IMR-90 (cell line): ENCODE results near the gene RAB11FIP4. TPM values are rescaled to one million over a fixed set of nuclear protein-coding genes. Genes with fewer than 3 reads are reported as not detected.

Experiments used
- ATAC-seq: fragments of 200-7000 bp; cut with Tn5 transposase; 2 replicates; pipeline ENCODE4 v1.9.1; 2020; ENCODE audit warnings: low read depth, mild to moderate bottlenecking, moderate library complexity
- BruUV-seq: library from RNA; stranded (reverse); fragments of 400-500 nt; replicated peaks from 2 replicates; lab custom pipeline; 2021; lab: Mats Ljungman, UMichigan
- CTCF ChIA-PET: fragments of 300-600 bp; formaldehyde crosslinking; extraction: SDS; loops from one replicate; lab custom pipeline; 2021; ENCODE audit warnings: antibody characterized with exemption; lab: Yijun Ruan, JAX
- POLR2A ChIA-PET: fragments of 300-600 bp; sonication (Branson Sonifier 250); formaldehyde crosslinking; loops from one replicate; lab custom pipeline; 2022; ENCODE audit warnings: antibody characterized with exemption; ENCODE audit not compliant: unreplicated experiment; lab: Charles Lee
- DNase-seq: peaks from one replicate; pipeline ENCODE4 v3.0.0; 2013
- H2AFZ ChIP-seq: replicated peaks from 2 replicates; pipeline ENCODE3; 2013; ENCODE audit warnings: low read length, mild to moderate bottlenecking; ENCODE audit not compliant: poor library complexity
- H2AK5ac ChIP-seq: 2 replicates; pipeline ENCODE4 v1.6.1; 2013; ENCODE audit warnings: low read depth, low read length, inconsistent platforms
- H2AK9ac ChIP-seq: replicated peaks from 2 replicates; pipeline ENCODE3; 2013; ENCODE audit warnings: mild to moderate bottlenecking, low read depth, low read length, moderate library complexity; ENCODE audit not compliant: poor library complexity
- H2BK120ac ChIP-seq: 2 replicates; pipeline ENCODE4 v1.6.1; 2013; ENCODE audit warnings: low read depth, low read length, inconsistent platforms
- H2BK15ac ChIP-seq: 3 replicates; pipeline ENCODE4 v1.6.1; 2013; ENCODE audit warnings: low read depth, low read length, inconsistent platforms
- H2BK20ac ChIP-seq: 2 replicates; pipeline ENCODE4 v1.6.1; 2013; ENCODE audit warnings: low read depth, mild to moderate bottlenecking, inconsistent platforms, low read length, moderate library complexity
- H2BK5ac ChIP-seq: 2 replicates; pipeline ENCODE4 v1.6.1; 2013; ENCODE audit warnings: mild to moderate bottlenecking, low read depth, low read length, inconsistent platforms; ENCODE audit not compliant: poor library complexity, severe bottlenecking
- H3K14ac ChIP-seq: replicated peaks from 2 replicates; pipeline ENCODE4 v1.6.1; 2013; ENCODE audit warnings: low read depth, low read length, inconsistent platforms
- H3K18ac ChIP-seq: 2 replicates; pipeline ENCODE4 v1.6.1; 2013; ENCODE audit warnings: low read depth, low read length, control low read depth
- H3K23ac ChIP-seq: 2 replicates; pipeline ENCODE4 v1.6.1; 2013; ENCODE audit warnings: low read depth, low read length, inconsistent platforms
- H3K27ac ChIP-seq: 2 replicates; pipeline ENCODE4 v1.5.1; 2013; ENCODE audit warnings: mild to moderate bottlenecking, control low read depth, low read length; ENCODE audit not compliant: insufficient read depth
- H3K27me3 ChIP-seq: 2 replicates; pipeline ENCODE4 v1.6.1; 2013; ENCODE audit warnings: low read length; ENCODE audit not compliant: control insufficient read depth, insufficient read depth
- H3K36me3 ChIP-seq: 2 replicates; pipeline ENCODE4 v1.6.1; 2013; ENCODE audit warnings: low read length, mixed read lengths; ENCODE audit not compliant: control insufficient read depth, insufficient read depth
- H3K4ac ChIP-seq: 2 replicates; pipeline ENCODE4 v1.6.1; 2013; ENCODE audit warnings: low read depth, low read length, inconsistent platforms
- H3K4me1 ChIP-seq: 2 replicates; pipeline ENCODE4 v1.6.1; 2013; ENCODE audit warnings: low read length, mixed read lengths; ENCODE audit not compliant: control insufficient read depth, insufficient read depth
- H3K4me2 ChIP-seq: 2 replicates; pipeline ENCODE4 v1.6.1; 2013; ENCODE audit warnings: low read depth, mild to moderate bottlenecking, control low read depth, low read length, moderate library complexity
- H3K4me3 ChIP-seq: 2 replicates; pipeline ENCODE4 v1.5.1; 2013; ENCODE audit warnings: low read depth, mild to moderate bottlenecking, control low read depth, low read length, moderate library complexity; ENCODE audit not compliant: insufficient read depth
- H3K56ac ChIP-seq: 2 replicates; pipeline ENCODE4 v1.6.1; 2013; ENCODE audit warnings: low read length, inconsistent platforms; ENCODE audit not compliant: insufficient read depth; ENCODE audit errors: extremely low read depth
- H3K79me1 ChIP-seq, 2 experiments: 2 replicates each; pipeline ENCODE4 v1.6.1; 2013; ENCODE audit warnings: low read length in 2 of 2, inconsistent platforms in 1 of 2, low read depth in 1 of 2
- H3K9ac ChIP-seq: 2 replicates; pipeline ENCODE4 v1.6.1; 2013; ENCODE audit warnings: low read depth, low read length, control low read depth
- H3K9me1 ChIP-seq: 2 replicates; pipeline ENCODE4 v1.6.1; 2013; ENCODE audit warnings: low read length, inconsistent platforms; ENCODE audit not compliant: insufficient read depth
- H3K9me3 ChIP-seq: 2 replicates; pipeline ENCODE4 v1.6.1; 2013; ENCODE audit warnings: low read length; ENCODE audit not compliant: control insufficient read depth, insufficient read depth
- H4K20me1 ChIP-seq: 2 replicates; pipeline ENCODE4 v1.6.1; 2013; ENCODE audit warnings: low read length, inconsistent platforms; ENCODE audit not compliant: insufficient read depth
- H4K5ac ChIP-seq: 2 replicates; pipeline ENCODE4 v1.6.1; 2013; ENCODE audit warnings: mild to moderate bottlenecking, low read depth, low read length, control low read depth
- H4K8ac ChIP-seq, 2 experiments: 2 replicates each; pipeline ENCODE4 v1.6.1; 2013; ENCODE audit warnings: low read depth in 2 of 2, low read length in 2 of 2, control low read depth in 1 of 2, inconsistent platforms in 1 of 2
- H4K91ac ChIP-seq: 2 replicates; pipeline ENCODE4 v1.6.1; 2013; ENCODE audit warnings: low read depth, low read length, inconsistent platforms; ENCODE audit not compliant: insufficient read depth
- BHLHE40 ChIP-seq: fragments of 150-350 bp; IDR thresholded peaks from 2 replicates; pipeline ENCODE4 v1.6.1; 2016; ENCODE audit warnings: mild to moderate bottlenecking, low read depth, low read length
- CEBPB ChIP-seq: IDR thresholded peaks from 2 replicates; pipeline ENCODE4 v1.6.1; 2012; ENCODE audit warnings: low read depth, low read length, improper control_type of control experiment
- CHD1 ChIP-seq: IDR thresholded peaks from 2 replicates; pipeline ENCODE4 v1.6.1; 2012; ENCODE audit warnings: low read depth, low read length, improper control_type of control experiment
- FOS ChIP-seq: fragments of 150-350 bp; IDR thresholded peaks from 2 replicates; pipeline ENCODE4 v1.6.1; 2016; ENCODE audit warnings: low read depth, low read length
- MAFK ChIP-seq: IDR thresholded peaks from 2 replicates; pipeline ENCODE4 v1.6.1; 2012; ENCODE audit warnings: low read depth, low read length, improper control_type of control experiment
- MAZ ChIP-seq: IDR thresholded peaks from 2 replicates; pipeline ENCODE4 v1.6.1; 2012; ENCODE audit warnings: low read depth, mild to moderate bottlenecking, low read length, improper control_type of control experiment, moderate library complexity, borderline replicate concordance
- MXI1 ChIP-seq: IDR thresholded peaks from 2 replicates; pipeline ENCODE4 v1.6.1; 2012; ENCODE audit warnings: low read depth, mild to moderate bottlenecking, low read length, moderate library complexity, borderline replicate concordance
- NFE2L2 ChIP-seq: fragments of 150-350 bp; IDR thresholded peaks from 2 replicates; pipeline ENCODE4 v1.6.1; 2016; ENCODE audit warnings: low read depth, mild to moderate bottlenecking, low read length
- POLR2A ChIP-seq: IDR thresholded peaks from 2 replicates; pipeline ENCODE4 v1.6.1; 2012; ENCODE audit warnings: mild to moderate bottlenecking, low read depth, low read length
- RAD21 ChIP-seq: IDR thresholded peaks from 2 replicates; pipeline ENCODE4 v1.6.1; 2012; ENCODE audit warnings: low read length, improper control_type of control experiment
- RCOR1 ChIP-seq: IDR thresholded peaks from 2 replicates; pipeline ENCODE4 v1.6.1; 2012; ENCODE audit warnings: mild to moderate bottlenecking, low read length, improper control_type of control experiment; ENCODE audit not compliant: insufficient replicate concordance
- RFX5 ChIP-seq: IDR thresholded peaks from 2 replicates; pipeline ENCODE4 v1.8.0; 2012; ENCODE audit warnings: low read depth, mild to moderate bottlenecking, low read length, moderate library complexity
- SMC3 ChIP-seq: fragments of 150-350 bp; IDR thresholded peaks from 2 replicates; pipeline ENCODE4 v1.6.1; 2016; ENCODE audit warnings: low read depth, mild to moderate bottlenecking, antibody characterized with exemption, low read length, moderate library complexity
- WGBS, 2 experiments: methylation state at CpG; one replicate each; pipeline versions ENCODE4 v1.1.5 to v1.1.7; 2013; ENCODE audit warnings: missing lambda C conversion rate in 2 of 2; ENCODE audit not compliant: insufficient read length in 1 of 2; ENCODE audit errors: extremely low coverage in 2 of 2; 5-methylcytosine and 5-hydroxymethylcytosine counted together
- dilution Hi-C: fragments of 300-500 bp; cut with HindIII; formaldehyde crosslinking; loops from one replicate; pipeline ENCODE4 v1.14.3; 2018; ENCODE audit warnings: low sequenced_read_pairs; ENCODE audit not compliant: unreplicated experiment
- in situ Hi-C: fragments of 300-500 bp; cut with MboI; formaldehyde crosslinking; loops from 3 replicates; pipeline ENCODE4 v1.14.3; 2019; ENCODE audit warnings: low sequenced_read_pairs, inconsistent platforms, mixed read lengths
- intact Hi-C: fragments of 100-400 bp; cut with micrococcal nuclease; formaldehyde crosslinking; loops from 2 replicates; pipeline ENCODE4 v1.10.0; 2022
- polyA plus RNA-seq, 3 experiments: library from polyadenylated mRNA; depleted of rRNA; stranded (reverse); fragments of >200 nt; gene quantifications; 2 replicates each; pipeline ENCODE4 v1.2.3, GENCODE V29; 2012; ENCODE audit warnings: low replicate concordance in 1 of 3
- total RNA-seq: library from RNA; depleted of rRNA; stranded (reverse); fragments of >200 nt; gene quantifications from 2 replicates; pipeline ENCODE4 v1.2.3, GENCODE V29; 2012
- TF ChIP-seq, protein P1 (sequence below): fragments of 150-350 bp; IDR thresholded peaks from 2 replicates; pipeline ENCODE4 v1.6.1; 2017; ENCODE audit warnings: mild to moderate bottlenecking, antibody characterized with exemption, low read length, low read depth
- TF ChIP-seq, protein P2 (sequence below): fragments of 150-350 bp; IDR thresholded peaks from 2 replicates; pipeline ENCODE4 v1.6.1; 2016; ENCODE audit warnings: low read depth, mild to moderate bottlenecking, low read length, moderate library complexity, borderline replicate concordance
- TF ChIP-seq, protein P3 (sequence below): conservative IDR thresholded peaks from 2 replicates; pipeline ENCODE4 v1.5.1; 2012; ENCODE audit warnings: mild to moderate bottlenecking, low read depth, low read length, improper control_type of control experiment

RAB11FIP4 gene
- total and polyA plus RNA-seq, 2 of the 4 experiments (the other 2 are of a cell fraction): 0.68 to 1.1 TPM

DNA sequence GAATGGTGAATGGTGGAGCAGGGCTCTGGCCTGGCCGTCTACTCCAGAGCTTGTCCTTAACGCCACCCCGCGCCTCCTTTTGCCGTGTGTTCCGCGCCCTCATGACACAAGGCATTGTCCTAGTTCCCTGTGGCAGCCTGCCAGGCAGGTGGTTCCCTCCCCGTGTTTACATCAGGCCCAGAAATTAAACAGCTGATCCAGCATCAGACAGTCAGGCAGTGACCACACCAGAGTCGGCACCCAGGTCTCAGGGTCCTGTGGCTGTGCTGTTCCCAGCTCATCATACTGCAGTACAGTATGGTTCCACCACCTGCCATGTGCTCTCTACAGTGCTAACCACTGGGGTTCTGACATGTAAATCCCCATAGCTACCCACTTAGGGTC is 119.7 kb downstream of the RAB11FIP4 start:
- in situ Hi-C loops (no loop called here), dilution Hi-C loops (no loop called here), intact Hi-C loops (no loop called here)
- no peak overlapping the region for H3K18ac ChIP-seq
- 84% methylated on average over 9 of the region's 9 CpGs; no CpG with 5 or more reads in 1 of the 2 experiments for WGBS, 2 experiments
- no peak overlapping the region for H3K4me3 ChIP-seq
- BruUV-seq: no TSS peak
- no peaks in the 10 kb centered on the region for H3K79me1 ChIP-seq
- no peak overlapping the region for H3K4ac ChIP-seq
- peak overlapping the region; percentile 27 for H2AFZ ChIP-seq
- no peak overlapping the region for H2AK9ac ChIP-seq
- no peaks in the 10 kb centered on the region for H4K20me1 ChIP-seq
- H3K23ac ChIP-seq: no peak overlapping the region
- no peak for ATAC-seq
- H3K9me3 ChIP-seq: no peaks in the 10 kb centered on the region
- H3K27me3 ChIP-seq: peaks cover 19% of the 10 kb centered on the region; the same call in 1 of the 2 replicates
- H3K27ac ChIP-seq: no peak overlapping the region
- ChIA-PET CTCF (interaction anchor here (0.5 to 1.4 kb wide), 3 partner anchors 15 to 304 kb away, joined by 3 to 4 read pairs (median 3); no protein-coding TSS in a partner anchor), POLR2A (no interaction called here)
- H3K14ac ChIP-seq: no peak overlapping the region
- H3K9me1 ChIP-seq: no peaks in the 10 kb centered on the region; the same call in 1 of the 2 replicates
- no peak overlapping the region for H2BK20ac ChIP-seq
- H2BK5ac ChIP-seq: no peak overlapping the region
- no peak for DNase-seq
- H3K9ac ChIP-seq: no peak overlapping the region
- no peak overlapping the region for H2AK5ac ChIP-seq
- no peaks in the 10 kb centered on the region for H3K36me3 ChIP-seq
- no peak overlapping the region for H3K4me2 ChIP-seq
- no peak overlapping the region for H4K91ac ChIP-seq
- H3K56ac ChIP-seq: no peak overlapping the region
- no peak overlapping the region for H2BK15ac ChIP-seq
- no peak overlapping the region for H2BK120ac ChIP-seq
- H4K8ac ChIP-seq: no peak overlapping the region
- H4K5ac ChIP-seq: no peak overlapping the region
- no peak for TF ChIP-seq POLR2A
- no peak for TF ChIP-seq RAD21
- TF ChIP-seq CHD1: no peak
- TF ChIP-seq, protein P1, sequence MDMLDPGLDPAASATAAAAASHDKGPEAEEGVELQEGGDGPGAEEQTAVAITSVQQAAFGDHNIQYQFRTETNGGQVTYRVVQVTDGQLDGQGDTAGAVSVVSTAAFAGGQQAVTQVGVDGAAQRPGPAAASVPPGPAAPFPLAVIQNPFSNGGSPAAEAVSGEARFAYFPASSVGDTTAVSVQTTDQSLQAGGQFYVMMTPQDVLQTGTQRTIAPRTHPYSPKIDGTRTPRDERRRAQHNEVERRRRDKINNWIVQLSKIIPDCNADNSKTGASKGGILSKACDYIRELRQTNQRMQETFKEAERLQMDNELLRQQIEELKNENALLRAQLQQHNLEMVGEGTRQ: no peak
- TF ChIP-seq, protein P2, sequence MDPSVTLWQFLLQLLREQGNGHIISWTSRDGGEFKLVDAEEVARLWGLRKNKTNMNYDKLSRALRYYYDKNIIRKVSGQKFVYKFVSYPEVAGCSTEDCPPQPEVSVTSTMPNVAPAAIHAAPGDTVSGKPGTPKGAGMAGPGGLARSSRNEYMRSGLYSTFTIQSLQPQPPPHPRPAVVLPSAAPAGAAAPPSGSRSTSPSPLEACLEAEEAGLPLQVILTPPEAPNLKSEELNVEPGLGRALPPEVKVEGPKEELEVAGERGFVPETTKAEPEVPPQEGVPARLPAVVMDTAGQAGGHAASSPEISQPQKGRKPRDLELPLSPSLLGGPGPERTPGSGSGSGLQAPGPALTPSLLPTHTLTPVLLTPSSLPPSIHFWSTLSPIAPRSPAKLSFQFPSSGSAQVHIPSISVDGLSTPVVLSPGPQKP: no peak
- TF ChIP-seq RCOR1: no peak
- no peak for TF ChIP-seq RFX5
- TF ChIP-seq FOS: no peak
- TF ChIP-seq CEBPB: no peak
- TF ChIP-seq SMC3: no peak
- TF ChIP-seq BHLHE40: no peak
- TF ChIP-seq, protein P3, sequence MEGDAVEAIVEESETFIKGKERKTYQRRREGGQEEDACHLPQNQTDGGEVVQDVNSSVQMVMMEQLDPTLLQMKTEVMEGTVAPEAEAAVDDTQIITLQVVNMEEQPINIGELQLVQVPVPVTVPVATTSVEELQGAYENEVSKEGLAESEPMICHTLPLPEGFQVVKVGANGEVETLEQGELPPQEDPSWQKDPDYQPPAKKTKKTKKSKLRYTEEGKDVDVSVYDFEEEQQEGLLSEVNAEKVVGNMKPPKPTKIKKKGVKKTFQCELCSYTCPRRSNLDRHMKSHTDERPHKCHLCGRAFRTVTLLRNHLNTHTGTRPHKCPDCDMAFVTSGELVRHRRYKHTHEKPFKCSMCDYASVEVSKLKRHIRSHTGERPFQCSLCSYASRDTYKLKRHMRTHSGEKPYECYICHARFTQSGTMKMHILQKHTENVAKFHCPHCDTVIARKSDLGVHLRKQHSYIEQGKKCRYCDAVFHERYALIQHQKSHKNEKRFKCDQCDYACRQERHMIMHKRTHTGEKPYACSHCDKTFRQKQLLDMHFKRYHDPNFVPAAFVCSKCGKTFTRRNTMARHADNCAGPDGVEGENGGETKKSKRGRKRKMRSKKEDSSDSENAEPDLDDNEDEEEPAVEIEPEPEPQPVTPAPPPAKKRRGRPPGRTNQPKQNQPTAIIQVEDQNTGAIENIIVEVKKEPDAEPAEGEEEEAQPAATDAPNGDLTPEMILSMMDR: no peak
- no peak for TF ChIP-seq NFE2L2
- TF ChIP-seq MXI1: no peak
- no peak for TF ChIP-seq MAFK
- no peak for TF ChIP-seq MAZ
- peaks cover 4% of the 10 kb centered on the region; the same call in 1 of the 2 replicates for H3K4me1 ChIP-seq
